CD4-positive, alpha-beta T cell treated with Interleukin-10 for 1 hour (primary cell): ENCODE results near the gene CA10.
A peak's percentile ranks its signal among the peaks of the same experiment; 100 is the strongest.

Experiments used
- DNase-seq: peaks from one replicate; pipeline ENCODE4 v3.0.0-alpha.2; 2020

Gene CA10

GRCh38 chr17:51855806-51856205 is 302.7 kb downstream of the CA10 start:
- DNase-seq: no peak

GRCh38 chr17:51853857-51854256 is 304.7 kb downstream of the CA10 start:
- no peak for DNase-seq

GRCh38 chr17:51852603-51853002 is 305.9 kb downstream of the CA10 start:
- no peak for DNase-seq

- no peak for DNase-seq
Measured at GRCh38 chr17:51850201-51850600, 308.3 kb downstream of the CA10 start.

GRCh38 chr17:51848451-51848850 is 310.1 kb downstream of the CA10 start:
- no peak for DNase-seq

GRCh38 chr17:51846566-51846965 is 311.9 kb downstream of the CA10 start:
- no peak for DNase-seq

- no peak for DNase-seq
Measured at GRCh38 chr17:51845776-51846175, 312.7 kb downstream of the CA10 start.

- DNase-seq: no peak
Measured at GRCh38 chr17:51842763-51843162, 315.8 kb downstream of the CA10 start.

GRCh38 chr17:51841669-51842068 is 316.8 kb downstream of the CA10 start:
- DNase-seq: no peak

GRCh38 chr17:51840688-51841087 is 317.8 kb downstream of the CA10 start:
- no peak for DNase-seq

GRCh38 chr17:51833620-51834019 is 324.9 kb downstream of the CA10 start:
- no peak for DNase-seq

- no peak for DNase-seq
Measured at GRCh38 chr17:51833045-51833444, 325.5 kb downstream of the CA10 start.

- no peak for DNase-seq
Measured at GRCh38 chr17:51830886-51831285, 327.6 kb downstream of the CA10 start.

- DNase-seq: no peak
Measured at GRCh38 chr17:51830451-51830850, 328.1 kb downstream of the CA10 start.

- DNase-seq: no peak
Measured at GRCh38 chr17:51828901-51829300, 329.6 kb downstream of the CA10 start.

- no peak for DNase-seq
Measured at GRCh38 chr17:51827140-51827539, 331.4 kb downstream of the CA10 start.

- DNase-seq: no peak
Measured at GRCh38 chr17:51820766-51821165, 337.7 kb downstream of the CA10 start.

GRCh38 chr17:51820252-51820651 is 338.3 kb downstream of the CA10 start:
- peak; percentile 12 for DNase-seq

GRCh38 chr17:51819341-51820219 is 338.9 kb downstream of the CA10 start:
- DNase-seq: no peak

GRCh38 chr17:51818777-51819176 is 339.7 kb downstream of the CA10 start:
- DNase-seq: no peak

GRCh38 chr17:51817955-51818354 is 340.6 kb downstream of the CA10 start:
- no peak for DNase-seq

- DNase-seq: no peak
Measured at GRCh38 chr17:51817117-51817516, 341.4 kb downstream of the CA10 start.

- no peak for DNase-seq
Measured at GRCh38 chr17:51815097-51815496, 343.4 kb downstream of the CA10 start.

- no peak for DNase-seq
Measured at GRCh38 chr17:51814521-51814920, 344.0 kb downstream of the CA10 start.

GRCh38 chr17:51813784-51814174 is 344.7 kb downstream of the CA10 start:
- DNase-seq: no peak
